ENCODE results near the gene LYRM1.

DNA sequence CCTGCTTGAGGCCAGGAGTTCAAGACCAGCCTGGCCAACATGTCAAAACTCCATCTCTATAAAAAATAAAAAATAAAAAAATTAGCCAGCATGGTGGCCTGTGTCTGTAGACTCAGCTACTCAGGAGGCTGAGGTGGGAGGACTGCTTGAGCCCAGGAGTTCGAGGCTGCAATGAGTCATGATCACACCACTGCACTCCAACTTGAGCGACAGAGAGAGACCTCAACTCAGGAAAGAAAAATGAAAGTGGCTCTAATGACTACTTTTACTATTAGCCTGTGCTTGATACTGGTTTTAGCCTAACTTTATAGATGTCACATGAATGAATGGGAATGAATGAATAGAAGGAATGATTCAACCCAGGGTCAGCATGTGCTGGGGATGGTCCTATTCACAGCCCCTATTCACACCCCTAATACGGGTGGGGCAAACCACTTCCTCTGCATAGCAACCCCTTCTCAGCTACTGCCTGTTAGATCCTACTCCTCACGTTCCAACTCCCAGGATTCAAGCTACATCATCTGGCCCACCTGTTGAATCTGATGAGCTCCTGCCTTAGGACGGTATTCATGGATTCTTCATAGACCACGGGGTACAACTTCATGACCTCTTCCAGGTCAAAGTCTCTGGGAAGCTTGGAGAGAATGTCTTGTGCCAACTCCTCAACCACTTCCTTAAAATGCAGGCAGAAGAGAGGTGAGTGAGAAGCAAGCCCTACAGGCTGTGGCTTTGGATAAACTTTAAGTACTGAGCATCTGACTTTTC, 40.5 kb downstream of the LYRM1 start:
- TF ChIP-seq, protein P1, sequence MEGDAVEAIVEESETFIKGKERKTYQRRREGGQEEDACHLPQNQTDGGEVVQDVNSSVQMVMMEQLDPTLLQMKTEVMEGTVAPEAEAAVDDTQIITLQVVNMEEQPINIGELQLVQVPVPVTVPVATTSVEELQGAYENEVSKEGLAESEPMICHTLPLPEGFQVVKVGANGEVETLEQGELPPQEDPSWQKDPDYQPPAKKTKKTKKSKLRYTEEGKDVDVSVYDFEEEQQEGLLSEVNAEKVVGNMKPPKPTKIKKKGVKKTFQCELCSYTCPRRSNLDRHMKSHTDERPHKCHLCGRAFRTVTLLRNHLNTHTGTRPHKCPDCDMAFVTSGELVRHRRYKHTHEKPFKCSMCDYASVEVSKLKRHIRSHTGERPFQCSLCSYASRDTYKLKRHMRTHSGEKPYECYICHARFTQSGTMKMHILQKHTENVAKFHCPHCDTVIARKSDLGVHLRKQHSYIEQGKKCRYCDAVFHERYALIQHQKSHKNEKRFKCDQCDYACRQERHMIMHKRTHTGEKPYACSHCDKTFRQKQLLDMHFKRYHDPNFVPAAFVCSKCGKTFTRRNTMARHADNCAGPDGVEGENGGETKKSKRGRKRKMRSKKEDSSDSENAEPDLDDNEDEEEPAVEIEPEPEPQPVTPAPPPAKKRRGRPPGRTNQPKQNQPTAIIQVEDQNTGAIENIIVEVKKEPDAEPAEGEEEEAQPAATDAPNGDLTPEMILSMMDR (conservative IDR thresholded peaks at IDR 0.05; ENCODE audit: low read depth in 2 of 2) = no peak
- TF ChIP-seq POLR2AphosphoS5 (IDR thresholded peaks at IDR 0.05; ENCODE audit: low read depth) = no peak
- no peak for TF ChIP-seq EZH2phosphoT487 (IDR thresholded peaks at IDR 0.05; ENCODE audit: unreplicated experiment)
- TF ChIP-seq NANOG (IDR thresholded peaks at IDR 0.05; ENCODE audit: borderline replicate concordance) = no peak
- TF ChIP-seq EZH2 (IDR thresholded peaks at IDR 0.05; ENCODE audit: low read depth, unreplicated experiment) = no peak
- TF ChIP-seq CREB1 (CRISPR knock-in tag; IDR thresholded peaks at IDR 0.05; ENCODE audit: low read depth) = no peak
- no peak for TF ChIP-seq JUNB (IDR thresholded peaks at IDR 0.05; ENCODE audit: unreplicated experiment)
- TF ChIP-seq, protein P2, sequence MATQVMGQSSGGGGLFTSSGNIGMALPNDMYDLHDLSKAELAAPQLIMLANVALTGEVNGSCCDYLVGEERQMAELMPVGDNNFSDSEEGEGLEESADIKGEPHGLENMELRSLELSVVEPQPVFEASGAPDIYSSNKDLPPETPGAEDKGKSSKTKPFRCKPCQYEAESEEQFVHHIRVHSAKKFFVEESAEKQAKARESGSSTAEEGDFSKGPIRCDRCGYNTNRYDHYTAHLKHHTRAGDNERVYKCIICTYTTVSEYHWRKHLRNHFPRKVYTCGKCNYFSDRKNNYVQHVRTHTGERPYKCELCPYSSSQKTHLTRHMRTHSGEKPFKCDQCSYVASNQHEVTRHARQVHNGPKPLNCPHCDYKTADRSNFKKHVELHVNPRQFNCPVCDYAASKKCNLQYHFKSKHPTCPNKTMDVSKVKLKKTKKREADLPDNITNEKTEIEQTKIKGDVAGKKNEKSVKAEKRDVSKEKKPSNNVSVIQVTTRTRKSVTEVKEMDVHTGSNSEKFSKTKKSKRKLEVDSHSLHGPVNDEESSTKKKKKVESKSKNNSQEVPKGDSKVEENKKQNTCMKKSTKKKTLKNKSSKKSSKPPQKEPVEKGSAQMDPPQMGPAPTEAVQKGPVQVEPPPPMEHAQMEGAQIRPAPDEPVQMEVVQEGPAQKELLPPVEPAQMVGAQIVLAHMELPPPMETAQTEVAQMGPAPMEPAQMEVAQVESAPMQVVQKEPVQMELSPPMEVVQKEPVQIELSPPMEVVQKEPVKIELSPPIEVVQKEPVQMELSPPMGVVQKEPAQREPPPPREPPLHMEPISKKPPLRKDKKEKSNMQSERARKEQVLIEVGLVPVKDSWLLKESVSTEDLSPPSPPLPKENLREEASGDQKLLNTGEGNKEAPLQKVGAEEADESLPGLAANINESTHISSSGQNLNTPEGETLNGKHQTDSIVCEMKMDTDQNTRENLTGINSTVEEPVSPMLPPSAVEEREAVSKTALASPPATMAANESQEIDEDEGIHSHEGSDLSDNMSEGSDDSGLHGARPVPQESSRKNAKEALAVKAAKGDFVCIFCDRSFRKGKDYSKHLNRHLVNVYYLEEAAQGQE (IDR thresholded peaks at IDR 0.05; ENCODE audit: unreplicated experiment) = no peak
